Pulmonary artery endothelial cell (primary cell): ENCODE data around the gene TBL1X. TPM values are rescaled to one million over a fixed set of nuclear protein-coding genes. Genes with fewer than 3 reads are reported as not detected.

Source experiments
- DNase-seq: peaks from one replicate; pipeline ENCODE4 v3.0.0-alpha.2; 2011; ENCODE audit warnings: low read depth, low spot score
- total RNA-seq: library from RNA; depleted of rRNA; stranded (reverse); fragments of >200 nt; gene quantifications from 2 replicates; pipeline ENCODE4 v1.2.3, GENCODE V29; 2014

TBL1X gene
- total RNA-seq, 1 donor from 2014 or later, result 14.0 TPM

- DNase-seq, result no peak
Observed at GRCh38 chrX:9700555-9700954, 235.7 kb downstream of the TBL1X start.

DNA sequence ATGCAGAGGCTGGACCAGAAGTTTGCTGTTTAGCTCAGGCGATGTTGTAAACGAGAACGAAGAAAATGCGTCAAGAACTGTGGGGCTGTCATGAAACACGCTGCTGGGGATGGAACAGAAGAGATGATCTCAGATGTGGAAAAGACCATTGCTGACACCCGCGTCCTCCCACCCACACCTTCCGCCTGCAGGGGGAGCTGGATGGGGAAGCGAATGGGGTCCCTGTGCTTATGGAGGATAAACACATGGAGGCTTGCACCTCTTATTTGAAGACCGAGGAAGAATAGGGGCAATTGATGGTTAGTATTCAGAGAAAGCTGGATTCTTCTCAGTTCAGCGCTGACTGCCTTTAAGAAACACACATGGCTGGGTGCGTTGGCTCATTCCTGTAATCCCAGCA is 236.9 kb downstream of the TBL1X start:
- DNase-seq, result no peak

- DNase-seq, result no peak
Observed at GRCh38 chrX:9703406-9703805, 238.5 kb downstream of the TBL1X start.

GRCh38 chrX:9704876-9705465 is 240.1 kb downstream of the TBL1X start:
- DNase-seq, result no peak

GRCh38 chrX:9706421-9706820 is 241.6 kb downstream of the TBL1X start:
- no peak for DNase-seq

DNA sequence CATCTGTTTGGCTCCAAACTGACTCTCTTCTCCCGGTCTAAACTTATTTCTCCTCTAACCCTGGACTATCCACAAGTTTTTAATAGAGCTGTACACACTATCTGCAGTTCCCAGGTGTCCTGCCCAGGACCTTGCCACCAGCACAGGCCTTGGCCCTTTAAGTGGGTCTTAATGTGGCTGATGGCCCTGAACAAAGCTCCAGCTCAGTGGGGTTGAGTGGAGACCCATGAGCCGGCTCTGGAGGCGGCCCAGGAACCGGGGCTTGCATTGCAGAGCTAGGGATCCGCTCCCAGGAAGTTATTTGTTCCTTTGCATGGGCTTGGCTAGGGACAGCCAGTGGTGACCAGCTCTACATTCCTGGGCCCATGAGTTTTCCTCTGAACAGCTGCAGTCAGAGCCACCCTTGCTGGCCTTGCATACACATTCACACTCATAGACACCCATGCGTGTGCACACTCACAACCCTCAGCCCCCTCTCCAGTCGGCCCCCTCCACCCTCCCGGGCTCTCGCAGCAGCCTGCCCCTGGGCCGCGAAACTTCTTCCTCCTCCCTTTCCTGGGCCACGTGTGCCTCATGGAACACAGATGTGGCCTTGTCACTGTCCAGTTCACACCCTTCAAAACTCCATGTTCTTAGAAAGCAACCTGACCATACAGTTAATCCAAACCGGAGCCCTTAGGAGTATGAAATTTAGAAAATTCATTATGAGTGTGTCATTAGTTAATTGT is 242.6 kb downstream of the TBL1X start:
- no peak for DNase-seq

- DNase-seq, result no peak
Observed at GRCh38 chrX:9708086-9708485, 243.2 kb downstream of the TBL1X start.

DNA sequence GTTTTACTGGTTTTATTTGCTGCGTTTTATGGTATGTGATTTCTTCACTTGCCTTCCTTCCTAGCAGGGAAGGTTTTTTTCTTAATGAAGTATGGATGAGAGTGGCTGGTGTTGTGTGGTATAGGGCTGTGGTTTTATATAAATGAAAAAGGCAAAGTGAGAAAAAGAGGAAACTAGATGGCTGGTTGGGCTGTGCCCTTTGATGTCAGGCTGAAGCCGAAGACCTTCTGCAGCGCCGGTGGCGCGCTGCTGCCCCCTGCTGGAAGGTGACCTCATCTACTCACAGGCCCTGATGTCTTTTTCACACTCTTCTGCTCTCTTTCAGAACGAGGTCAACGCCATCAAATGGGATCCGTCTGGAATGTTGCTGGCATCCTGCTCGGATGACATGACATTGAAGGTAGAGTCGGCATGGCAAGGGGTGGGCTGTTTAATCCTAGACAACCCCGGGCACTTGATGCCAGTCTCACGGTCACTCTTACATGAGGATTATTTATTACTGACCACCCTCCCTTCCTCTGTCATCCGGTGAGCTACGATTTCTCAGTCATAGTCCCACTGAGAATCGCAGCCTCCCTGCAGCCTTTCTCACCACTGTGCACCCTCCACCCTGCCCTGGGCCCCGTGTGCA is 244.2 kb downstream of the TBL1X start:
- DNase-seq, result peak; percentile 19

DNA sequence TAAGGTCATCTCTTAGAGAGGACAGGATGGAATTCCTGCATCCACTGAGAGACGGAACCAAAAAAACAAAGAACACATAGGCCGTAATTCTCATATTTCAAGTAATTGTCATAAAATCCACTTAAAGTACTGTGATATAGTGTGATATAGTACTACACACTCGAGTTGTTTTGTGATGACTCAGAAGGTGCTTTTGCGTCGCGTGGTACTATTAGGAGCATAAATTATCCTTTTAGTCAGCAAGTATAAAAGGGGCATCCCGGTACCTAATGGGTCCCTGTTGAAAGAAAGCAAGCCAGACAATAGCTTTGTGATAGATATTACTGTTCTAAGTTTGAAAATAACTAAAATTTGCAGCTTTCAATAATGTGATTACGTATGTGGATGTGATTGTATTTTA is 245.5 kb downstream of the TBL1X start:
- DNase-seq, result no peak

GRCh38 chrX:9717376-9717775 is 252.5 kb downstream of the TBL1X start:
- no peak for DNase-seq

- DNase-seq, result no peak
Observed at GRCh38 chrX:9724711-9725110, 259.9 kb downstream of the TBL1X start.

DNA sequence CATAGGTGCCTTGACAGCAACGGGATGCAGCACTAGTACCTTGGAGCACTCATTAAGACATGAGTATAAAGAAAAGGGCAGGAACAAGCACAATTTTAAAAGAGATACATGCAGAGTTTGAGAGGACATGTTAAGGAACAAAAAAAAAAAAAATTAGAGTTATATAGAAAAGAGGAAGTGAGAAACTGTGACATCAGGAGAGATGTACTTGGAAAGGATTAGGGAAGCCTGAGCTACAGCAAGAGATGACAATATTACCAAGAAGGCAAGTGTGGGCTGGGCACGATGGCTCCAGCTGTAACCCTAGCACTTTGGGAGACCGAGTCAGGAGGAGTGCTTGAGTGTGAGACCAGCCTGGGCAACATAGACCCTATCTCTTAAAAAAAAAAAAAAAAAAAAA is 263.4 kb downstream of the TBL1X start:
- no peak for DNase-seq

- no peak for DNase-seq
Observed at GRCh38 chrX:9729171-9729885, 264.5 kb downstream of the TBL1X start.

DNA sequence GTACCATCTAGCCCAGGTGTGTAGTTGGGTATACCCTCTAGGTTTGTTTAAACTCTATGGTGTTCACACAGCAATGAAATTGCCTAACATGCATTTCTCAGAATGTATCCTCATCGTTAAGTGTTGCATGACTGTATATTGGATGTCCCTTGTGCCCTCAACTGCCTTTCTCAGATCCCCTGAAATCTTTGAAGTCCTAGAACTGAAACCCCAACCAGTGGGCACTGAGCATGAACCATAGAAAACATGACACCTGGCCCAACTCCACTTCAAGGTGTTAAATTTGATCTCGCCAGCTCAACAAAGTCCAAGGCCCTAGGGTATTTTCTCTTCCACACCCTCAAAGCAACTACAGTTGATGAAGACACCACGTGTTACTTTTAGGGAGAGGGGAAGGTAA is 265.2 kb downstream of the TBL1X start:
- DNase-seq, result no peak

DNA sequence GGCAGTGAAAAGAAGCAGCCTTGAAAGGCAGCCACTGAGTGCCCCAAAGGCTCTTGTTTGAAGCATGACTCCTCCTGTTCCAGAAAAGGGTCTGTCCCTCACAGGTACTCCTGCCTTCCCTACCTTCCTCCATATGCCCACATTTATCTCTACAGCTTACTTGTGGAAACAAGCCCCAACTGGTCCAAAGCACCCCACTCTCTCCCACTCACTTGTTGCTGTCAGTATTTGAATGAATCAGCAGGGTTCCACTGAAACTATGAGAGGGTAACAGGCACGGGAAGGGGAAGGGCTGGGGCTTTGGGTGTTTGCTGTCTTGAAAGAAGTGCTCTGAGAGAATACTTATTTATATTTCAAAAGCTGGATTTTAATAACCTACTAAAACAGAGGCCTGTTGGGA is 265.9 kb downstream of the TBL1X start:
- DNase-seq, result no peak

GRCh38 chrX:9737363-9737762 is 272.5 kb downstream of the TBL1X start:
- no peak for DNase-seq

DNA sequence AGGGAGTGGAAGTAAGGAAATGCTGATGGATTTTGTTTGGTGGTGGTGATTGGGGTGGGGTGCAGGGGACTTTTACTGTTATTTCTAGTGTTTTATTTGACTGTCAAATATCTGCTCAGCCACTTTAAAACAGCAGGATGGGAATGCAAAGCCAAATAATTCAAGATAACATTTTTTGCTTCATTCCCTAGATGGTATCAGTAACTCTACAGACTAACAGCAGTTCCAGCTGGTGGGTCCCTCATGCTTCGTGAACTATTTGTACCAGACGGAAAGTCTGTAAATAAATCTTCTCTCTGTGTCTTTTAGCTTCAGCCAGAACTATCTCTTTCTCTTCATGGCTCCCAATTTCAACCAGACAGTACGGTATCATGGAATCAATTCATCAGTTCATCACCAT is 273.3 kb downstream of the TBL1X start:
- DNase-seq, result no peak

DNA sequence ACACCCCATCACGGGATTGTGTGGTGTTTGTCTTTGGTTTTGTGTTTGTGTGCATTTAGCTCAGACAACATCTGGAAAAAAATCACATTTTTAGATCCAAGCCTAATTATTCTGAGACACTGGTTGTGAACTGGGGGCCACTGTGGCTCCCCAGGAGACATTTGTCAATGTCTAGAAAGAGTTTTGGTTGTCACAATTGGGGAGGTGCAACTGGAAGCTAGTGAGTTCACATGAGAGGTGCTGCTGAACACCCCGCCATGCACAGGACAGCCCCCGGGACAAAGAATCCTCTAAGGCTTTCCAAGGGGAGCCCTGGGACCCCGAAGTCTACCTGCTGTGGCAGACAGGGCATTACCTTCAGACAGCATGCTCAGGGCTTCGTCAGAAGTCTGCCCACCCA is 274.3 kb downstream of the TBL1X start:
- no peak for DNase-seq

DNA sequence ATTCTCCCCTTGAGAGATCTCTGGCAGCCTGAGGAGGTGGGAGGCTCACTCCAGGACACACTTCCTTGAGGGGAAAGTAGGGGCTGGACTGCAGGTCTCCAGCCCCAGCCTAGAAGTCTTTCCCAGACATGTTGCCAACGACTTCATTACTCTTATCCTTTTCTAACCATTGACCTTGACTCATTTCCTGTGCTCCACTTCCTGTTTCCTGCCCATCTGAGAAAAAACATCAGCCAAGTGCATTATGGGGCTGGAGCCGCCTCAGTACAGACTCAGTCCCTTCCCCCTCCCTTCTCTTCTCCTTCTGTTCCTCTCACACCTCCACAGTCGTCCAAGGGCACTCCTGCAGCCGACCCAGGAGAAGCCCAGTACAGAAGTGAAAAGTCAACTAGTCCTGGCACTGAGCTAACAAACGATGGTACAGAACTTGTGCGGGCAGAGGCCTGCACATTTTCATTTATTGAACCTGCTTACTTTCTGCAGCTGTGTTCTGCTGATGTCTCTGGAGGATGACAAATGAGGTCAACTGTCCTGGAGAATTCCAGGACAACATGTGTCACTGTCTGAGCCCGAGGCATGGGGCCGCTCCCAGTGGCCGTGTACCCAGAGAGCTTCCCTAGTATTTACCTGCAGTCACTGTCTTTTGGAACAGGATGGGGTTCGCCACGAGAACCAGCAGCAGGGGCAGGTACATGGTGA is 280.7 kb downstream of the TBL1X start:
- peak; percentile 81 for DNase-seq

DNA sequence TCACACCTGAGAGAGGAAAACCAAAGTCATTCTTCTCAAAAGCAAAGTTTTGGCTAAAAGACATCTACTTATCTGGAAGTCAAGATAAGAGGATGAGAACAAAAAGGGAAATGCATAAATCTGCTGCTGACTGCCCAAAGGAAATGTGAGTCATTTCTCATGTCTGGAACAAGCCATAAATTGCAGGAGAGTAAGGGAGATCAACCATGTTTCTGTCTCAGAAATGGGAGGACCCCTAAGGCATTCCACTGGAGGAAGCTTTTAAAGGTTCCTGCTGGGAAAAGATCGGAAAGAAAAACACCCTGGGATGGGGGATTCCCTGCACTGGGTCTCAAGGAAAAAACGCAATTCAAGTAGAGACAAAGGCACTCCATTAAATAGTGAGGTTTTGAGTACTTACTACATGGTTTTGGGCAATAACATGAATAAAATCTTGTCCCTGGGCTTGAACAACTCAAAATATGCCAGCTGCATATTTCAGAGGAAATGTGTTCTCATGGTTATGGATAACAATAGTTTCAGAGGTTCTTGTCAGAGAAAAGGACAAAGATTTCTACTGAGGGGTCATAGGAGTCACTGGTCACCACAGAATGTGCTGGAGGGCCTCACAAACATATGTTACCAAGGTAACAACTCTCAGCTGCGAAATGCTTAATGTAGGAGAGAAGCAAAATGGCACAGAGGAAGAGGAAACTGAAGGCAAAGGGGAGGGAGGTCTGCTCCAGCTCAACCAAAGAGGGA is 281.5 kb downstream of the TBL1X start:
- DNase-seq, result peak; percentile 78

DNA sequence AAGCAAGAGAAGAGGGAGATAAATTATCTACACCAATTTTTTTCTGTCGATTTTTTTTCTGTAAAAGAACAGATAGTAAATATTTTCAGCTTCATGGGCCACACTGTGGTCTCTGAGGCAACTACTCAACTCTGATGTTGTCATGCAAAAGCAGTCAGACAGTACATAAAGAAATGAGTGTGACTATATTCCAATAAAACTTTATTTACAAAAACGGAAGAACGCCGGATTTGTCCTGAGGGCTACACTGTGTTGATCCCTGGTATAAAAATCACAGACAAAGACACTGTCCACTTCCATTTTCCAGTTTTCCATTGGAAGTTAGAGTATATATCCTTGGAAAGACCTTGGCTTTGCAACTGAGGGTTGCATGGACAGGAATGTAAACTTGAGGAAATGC is 282.8 kb downstream of the TBL1X start:
- no peak for DNase-seq
